NCI-H1436 (cell line): ENCODE results near the gene ITPKC.

ENCODE experiments used
- DNase-seq: peaks from one replicate; lab custom pipeline; 2025; lab: John Stamatoyannopoulos, UW

Gene ITPKC

DNA sequence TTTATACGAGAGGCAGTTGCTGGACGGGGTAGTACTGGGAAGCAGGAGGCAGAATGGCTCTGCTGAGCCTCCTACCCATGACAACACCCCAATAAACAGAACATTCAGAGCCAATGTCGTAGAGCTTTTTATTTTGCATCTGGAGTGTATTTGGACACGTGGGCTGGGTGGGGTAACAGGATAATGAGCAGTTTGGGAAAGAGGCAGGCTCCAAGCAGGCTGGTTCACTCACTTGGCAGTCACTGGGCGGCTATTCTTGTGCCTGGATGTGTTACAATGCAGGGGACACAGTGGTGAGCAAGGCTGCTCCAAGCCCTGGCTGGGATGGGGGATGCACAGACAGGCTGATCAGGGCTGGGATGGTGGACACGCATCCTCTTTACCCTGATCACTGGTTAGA, 23.8 kb downstream of the ITPKC start:
- DNase-seq = no peak

GRCh38 chr19:40741527-40742390, 24.8 kb downstream of the ITPKC start:
- DNase-seq = no peak

- DNase-seq = no peak
These were observed 25.6 kb downstream of the ITPKC start for GRCh38 chr19:40742477-40742876.

- no peak for DNase-seq
These were observed 26.0 kb downstream of the ITPKC start for GRCh38 chr19:40742886-40743285.

GRCh38 chr19:40743926-40744325, 27.0 kb downstream of the ITPKC start:
- DNase-seq = no peak

- DNase-seq = no peak
These were observed 27.9 kb downstream of the ITPKC start for GRCh38 chr19:40744554-40745401.

GRCh38 chr19:40745402-40745780, 28.5 kb downstream of the ITPKC start:
- no peak for DNase-seq

DNA sequence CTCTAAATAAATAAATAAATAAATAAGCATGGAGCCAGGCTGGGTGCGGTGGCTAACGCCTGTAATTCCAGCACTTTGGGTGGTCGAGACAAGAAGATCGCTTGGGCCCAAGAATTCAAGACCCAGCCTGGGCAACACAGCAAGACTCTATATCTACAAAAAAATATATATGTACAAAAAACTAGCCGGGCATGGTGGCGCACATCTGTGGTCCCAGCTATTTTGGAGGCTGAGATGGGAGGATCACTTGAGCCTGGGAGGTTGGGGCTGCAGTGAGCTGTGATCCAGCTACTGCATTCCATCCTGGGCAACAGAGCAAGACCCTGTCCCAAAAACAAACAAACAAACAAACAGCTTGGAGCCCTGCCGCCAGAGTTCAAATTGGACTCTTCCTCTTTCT, 30.6 kb downstream of the ITPKC start:
- no peak for DNase-seq

DNA sequence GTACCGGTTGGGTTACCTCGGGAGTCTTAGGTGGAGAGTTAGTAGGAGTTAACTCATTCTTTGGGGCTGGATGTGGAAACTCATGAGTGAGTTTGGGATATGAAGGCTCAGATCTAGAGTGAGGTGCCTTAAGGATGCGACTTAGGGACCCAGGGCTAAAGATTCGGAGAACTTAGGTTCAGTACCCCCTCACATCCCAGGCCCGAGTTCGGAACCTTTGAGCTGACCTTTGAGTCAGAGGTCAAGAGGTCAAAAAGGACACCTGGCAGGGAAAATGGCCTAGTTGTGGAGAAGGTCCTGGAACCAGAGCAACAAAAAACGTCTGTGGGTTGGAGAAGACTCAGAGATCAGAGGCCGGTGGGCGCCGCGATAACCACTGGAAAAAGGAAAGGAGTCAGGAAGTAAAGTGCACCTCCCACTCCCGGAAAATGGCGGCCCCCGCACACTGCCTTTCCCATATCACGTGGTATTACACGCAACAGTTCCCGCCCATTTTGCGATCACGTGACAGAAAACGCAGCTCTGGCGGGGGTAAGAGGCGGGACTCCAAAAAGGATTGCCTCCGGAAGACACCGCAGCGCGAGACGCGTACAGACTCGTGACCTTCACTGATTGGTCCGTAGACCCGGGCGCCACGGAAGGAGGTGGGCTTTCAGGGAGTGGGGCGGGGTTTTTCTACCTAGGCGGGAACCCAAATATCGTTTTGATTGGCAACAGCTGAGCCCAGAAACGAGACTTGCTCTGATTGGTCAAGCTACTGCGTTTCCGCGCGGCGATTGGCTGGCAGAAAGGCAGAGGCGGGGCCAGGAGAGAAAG, 33.4 kb downstream of the ITPKC start, which contains the start of gene ACTMAP:
TSS of gene ACTMAP (minus strand) at position 420 of the 816 bp plus-strand sequence. CDS start 674 bp downstream, outside the sequence.
- DNase-seq = peak; percentile 100

GRCh38 chr19:40750874-40751537, 34.1 kb downstream of the ITPKC start, which contains the start of gene SNRPA:
Gene SNRPA (plus strand): TSS chr19:40751203. CDS start chr19:40751409, 206 bp downstream.
- peak; percentile 98 for DNase-seq

DNA sequence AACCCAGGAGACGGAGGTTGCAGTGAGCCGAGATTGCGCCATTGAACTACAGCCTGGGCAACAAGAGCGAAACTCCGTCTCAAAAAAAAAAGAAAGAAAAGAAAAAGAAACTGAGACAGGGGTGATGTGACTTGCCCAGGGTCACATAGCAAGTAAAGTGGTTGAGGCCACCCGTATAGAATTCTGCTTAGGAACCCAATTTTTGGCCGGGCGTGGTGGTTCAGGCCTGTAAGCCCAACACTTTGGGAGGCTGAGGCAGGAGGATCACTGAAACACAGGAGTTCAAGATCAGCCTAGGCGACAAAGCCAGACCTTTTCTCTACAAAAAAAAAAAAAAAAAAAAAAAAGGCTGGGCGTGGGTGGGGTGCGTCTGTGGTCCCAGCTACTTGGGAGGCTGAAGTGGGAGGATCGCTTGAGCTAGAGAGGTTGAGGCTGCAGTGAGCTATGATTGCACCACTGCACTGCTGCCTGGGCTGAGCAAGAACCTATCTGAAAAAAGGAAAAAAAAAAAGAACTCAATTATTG, 35.4 kb downstream of the ITPKC start:
- no peak for DNase-seq

GRCh38 chr19:40754611-40755247, 37.8 kb downstream of the ITPKC start:
- DNase-seq = no peak

- no peak for DNase-seq
These were observed 38.3 kb downstream of the ITPKC start for GRCh38 chr19:40755248-40755624.

DNA sequence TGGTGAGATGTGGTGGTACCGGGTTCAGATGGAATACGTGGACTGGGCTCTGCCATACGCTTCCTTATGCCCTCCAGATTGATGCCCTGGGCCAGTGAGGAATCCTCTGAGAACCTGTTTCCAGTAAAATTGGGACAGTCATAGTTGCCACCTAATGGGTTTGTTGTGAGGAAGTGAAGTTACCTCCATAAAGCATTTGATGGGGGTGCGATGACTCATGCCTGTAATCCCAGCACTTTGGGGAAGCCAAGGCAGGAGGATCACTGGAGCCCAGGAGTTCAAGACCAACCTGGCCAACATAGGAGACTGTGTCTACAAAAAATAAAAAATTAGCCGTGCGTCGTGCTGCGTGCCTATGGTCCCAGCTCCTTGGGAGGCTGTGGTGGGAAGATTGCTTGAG, 38.9 kb downstream of the ITPKC start:
- no peak for DNase-seq

DNA sequence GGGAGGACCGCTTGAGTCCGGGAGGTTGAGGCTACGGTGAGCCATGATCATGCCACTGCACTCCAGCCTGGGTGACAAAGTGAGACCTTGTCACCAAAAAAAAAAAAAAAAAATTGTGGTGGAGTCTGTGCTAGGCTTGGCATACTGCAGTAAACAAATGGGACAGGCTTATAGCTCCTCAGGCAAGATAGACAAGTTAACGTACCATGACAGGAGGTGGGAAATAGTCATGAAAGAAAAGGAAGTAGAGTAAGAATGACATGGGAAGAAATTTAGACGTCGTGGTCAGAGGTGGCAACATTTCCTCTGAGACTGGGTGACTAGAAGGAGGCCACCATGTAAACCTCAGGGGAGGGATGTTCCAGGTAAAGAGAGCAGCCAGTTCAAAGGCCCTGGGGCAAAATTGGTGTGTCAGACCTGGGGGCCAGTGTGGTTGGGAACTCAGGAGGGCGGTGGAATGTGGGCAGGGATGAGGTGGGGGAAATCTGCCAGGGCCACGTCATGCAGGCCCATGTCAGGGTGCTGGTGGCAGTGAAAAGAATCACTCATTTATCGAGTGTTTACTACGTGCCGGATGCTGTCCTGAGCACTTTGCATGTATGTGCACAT, 39.7 kb downstream of the ITPKC start:
- no peak for DNase-seq

DNA sequence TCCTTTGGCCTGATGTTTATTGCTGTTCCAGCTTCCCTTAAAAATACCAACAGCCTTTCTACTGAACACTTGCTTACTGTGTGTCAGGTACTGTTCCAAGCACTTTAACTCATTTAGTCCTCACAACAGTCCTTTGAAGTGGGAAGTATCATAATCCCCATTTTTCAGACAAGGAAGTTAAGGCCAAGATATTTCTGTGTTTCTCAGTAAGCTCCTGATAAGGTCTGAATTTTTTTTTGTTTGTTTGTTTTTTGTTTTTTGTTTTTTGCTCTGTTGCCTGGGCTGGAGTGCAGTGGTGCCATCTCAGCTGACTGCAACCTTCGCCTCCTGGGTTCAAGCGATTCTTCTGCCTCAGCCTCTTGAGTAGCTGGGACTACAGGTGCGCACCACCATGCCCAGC, 41.6 kb downstream of the ITPKC start:
- no peak for DNase-seq

GRCh38 chr19:40759352-40759751, 42.4 kb downstream of the ITPKC start:
- no peak for DNase-seq

- DNase-seq = no peak
These were observed 46.0 kb downstream of the ITPKC start for GRCh38 chr19:40762754-40763470.

DNA sequence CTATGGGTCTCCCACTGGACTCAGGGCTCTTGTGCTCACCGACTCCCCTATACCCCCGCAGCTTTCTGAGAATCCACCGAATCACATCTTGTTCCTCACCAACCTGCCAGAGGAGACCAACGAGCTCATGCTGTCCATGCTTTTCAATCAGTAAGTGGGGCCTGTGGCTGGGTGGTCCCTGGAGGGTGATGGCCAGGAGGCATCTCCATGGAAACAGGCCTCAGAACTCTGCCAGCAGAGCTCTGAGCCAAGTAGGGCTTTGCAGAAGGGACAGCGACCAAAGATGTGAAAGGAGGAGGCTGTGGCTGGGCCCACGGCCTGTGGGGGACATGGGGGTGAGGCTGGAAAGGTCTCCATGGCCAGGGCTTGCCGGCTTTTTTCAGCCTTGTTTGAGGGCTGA, 46.6 kb downstream of the ITPKC start:
- no peak for DNase-seq

GRCh38 chr19:40763963-40764362, 47.1 kb downstream of the ITPKC start:
- DNase-seq = no peak
